ENCODE results near the gene LUZP2. TPM values are rescaled to one million over a fixed set of nuclear protein-coding genes. Genes with fewer than 3 reads are reported as not detected.

Gene LUZP2
- total and polyA plus RNA-seq, 2 of the 8 experiments (the other 6 are each of a cell fraction or from before 2014, with no cell fraction given): 0.79 to 1.5 TPM

GRCh38 chr11:24844406-24844805 is 347.6 kb downstream of the LUZP2 start (continued):
- TF ChIP-seq, protein P1, sequence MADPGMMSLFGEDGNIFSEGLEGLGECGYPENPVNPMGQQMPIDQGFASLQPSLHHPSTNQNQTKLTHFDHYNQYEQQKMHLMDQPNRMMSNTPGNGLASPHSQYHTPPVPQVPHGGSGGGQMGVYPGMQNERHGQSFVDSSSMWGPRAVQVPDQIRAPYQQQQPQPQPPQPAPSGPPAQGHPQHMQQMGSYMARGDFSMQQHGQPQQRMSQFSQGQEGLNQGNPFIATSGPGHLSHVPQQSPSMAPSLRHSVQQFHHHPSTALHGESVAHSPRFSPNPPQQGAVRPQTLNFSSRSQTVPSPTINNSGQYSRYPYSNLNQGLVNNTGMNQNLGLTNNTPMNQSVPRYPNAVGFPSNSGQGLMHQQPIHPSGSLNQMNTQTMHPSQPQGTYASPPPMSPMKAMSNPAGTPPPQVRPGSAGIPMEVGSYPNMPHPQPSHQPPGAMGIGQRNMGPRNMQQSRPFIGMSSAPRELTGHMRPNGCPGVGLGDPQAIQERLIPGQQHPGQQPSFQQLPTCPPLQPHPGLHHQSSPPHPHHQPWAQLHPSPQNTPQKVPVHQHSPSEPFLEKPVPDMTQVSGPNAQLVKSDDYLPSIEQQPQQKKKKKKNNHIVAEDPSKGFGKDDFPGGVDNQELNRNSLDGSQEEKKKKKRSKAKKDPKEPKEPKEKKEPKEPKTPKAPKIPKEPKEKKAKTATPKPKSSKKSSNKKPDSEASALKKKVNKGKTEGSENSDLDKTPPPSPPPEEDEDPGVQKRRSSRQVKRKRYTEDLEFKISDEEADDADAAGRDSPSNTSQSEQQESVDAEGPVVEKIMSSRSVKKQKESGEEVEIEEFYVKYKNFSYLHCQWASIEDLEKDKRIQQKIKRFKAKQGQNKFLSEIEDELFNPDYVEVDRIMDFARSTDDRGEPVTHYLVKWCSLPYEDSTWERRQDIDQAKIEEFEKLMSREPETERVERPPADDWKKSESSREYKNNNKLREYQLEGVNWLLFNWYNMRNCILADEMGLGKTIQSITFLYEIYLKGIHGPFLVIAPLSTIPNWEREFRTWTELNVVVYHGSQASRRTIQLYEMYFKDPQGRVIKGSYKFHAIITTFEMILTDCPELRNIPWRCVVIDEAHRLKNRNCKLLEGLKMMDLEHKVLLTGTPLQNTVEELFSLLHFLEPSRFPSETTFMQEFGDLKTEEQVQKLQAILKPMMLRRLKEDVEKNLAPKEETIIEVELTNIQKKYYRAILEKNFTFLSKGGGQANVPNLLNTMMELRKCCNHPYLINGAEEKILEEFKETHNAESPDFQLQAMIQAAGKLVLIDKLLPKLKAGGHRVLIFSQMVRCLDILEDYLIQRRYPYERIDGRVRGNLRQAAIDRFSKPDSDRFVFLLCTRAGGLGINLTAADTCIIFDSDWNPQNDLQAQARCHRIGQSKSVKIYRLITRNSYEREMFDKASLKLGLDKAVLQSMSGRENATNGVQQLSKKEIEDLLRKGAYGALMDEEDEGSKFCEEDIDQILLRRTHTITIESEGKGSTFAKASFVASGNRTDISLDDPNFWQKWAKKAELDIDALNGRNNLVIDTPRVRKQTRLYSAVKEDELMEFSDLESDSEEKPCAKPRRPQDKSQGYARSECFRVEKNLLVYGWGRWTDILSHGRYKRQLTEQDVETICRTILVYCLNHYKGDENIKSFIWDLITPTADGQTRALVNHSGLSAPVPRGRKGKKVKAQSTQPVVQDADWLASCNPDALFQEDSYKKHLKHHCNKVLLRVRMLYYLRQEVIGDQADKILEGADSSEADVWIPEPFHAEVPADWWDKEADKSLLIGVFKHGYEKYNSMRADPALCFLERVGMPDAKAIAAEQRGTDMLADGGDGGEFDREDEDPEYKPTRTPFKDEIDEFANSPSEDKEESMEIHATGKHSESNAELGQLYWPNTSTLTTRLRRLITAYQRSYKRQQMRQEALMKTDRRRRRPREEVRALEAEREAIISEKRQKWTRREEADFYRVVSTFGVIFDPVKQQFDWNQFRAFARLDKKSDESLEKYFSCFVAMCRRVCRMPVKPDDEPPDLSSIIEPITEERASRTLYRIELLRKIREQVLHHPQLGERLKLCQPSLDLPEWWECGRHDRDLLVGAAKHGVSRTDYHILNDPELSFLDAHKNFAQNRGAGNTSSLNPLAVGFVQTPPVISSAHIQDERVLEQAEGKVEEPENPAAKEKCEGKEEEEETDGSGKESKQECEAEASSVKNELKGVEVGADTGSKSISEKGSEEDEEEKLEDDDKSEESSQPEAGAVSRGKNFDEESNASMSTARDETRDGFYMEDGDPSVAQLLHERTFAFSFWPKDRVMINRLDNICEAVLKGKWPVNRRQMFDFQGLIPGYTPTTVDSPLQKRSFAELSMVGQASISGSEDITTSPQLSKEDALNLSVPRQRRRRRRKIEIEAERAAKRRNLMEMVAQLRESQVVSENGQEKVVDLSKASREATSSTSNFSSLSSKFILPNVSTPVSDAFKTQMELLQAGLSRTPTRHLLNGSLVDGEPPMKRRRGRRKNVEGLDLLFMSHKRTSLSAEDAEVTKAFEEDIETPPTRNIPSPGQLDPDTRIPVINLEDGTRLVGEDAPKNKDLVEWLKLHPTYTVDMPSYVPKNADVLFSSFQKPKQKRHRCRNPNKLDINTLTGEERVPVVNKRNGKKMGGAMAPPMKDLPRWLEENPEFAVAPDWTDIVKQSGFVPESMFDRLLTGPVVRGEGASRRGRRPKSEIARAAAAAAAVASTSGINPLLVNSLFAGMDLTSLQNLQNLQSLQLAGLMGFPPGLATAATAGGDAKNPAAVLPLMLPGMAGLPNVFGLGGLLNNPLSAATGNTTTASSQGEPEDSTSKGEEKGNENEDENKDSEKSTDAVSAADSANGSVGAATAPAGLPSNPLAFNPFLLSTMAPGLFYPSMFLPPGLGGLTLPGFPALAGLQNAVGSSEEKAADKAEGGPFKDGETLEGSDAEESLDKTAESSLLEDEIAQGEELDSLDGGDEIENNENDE (IDR thresholded peaks at IDR 0.05; ENCODE audit: insufficient replicate concordance, low read length): no peak
- no peak for TF ChIP-seq NRF1 (IDR thresholded peaks at IDR 0.05; ENCODE audit: low read depth, low read length)
- no peak for TF ChIP-seq ZNF274 (IDR thresholded peaks at IDR 0.05; ENCODE audit: borderline replicate concordance, extremely low read depth, low read length)
- TF ChIP-seq SIRT6 (IDR thresholded peaks at IDR 0.05; ENCODE audit: low read length): no peak
- TF ChIP-seq KDM4A (IDR thresholded peaks at IDR 0.05; ENCODE audit: low read depth, low read length, severe bottlenecking): no peak
- TF ChIP-seq CHD2 (IDR thresholded peaks at IDR 0.05; ENCODE audit: low read length): no peak
- no peak for TF ChIP-seq MAFK (IDR thresholded peaks at IDR 0.05; ENCODE audit: low read depth, low read length)

Data from H1 (cell line).